HG02759 (cell line): Measurements from ENCODE around the gene NAB1.

Experiments used
- ATAC-seq: cut with Tn5 transposase; IDR thresholded peaks from one replicate; pipeline ENCODE4 v1.9.1; 2021; ENCODE audit warnings: mild to moderate bottlenecking, moderate library complexity; ENCODE audit not compliant: unreplicated experiment

NAB1 gene

GRCh38 chr2:190668892-190669291, 20.0 kb downstream of the NAB1 start:
- ATAC-seq, result no peak

- ATAC-seq, result peak; percentile 71
These were observed 21.5 kb downstream of the NAB1 start for GRCh38 chr2:190670182-190670946.

- ATAC-seq, result peak; percentile 34
These were observed 26.2 kb downstream of the NAB1 start for GRCh38 chr2:190674966-190675650.

GRCh38 chr2:190677255-190677654, 28.4 kb downstream of the NAB1 start:
- no peak for ATAC-seq

- peak; percentile 76 for ATAC-seq
These were observed 29.7 kb downstream of the NAB1 start for GRCh38 chr2:190678444-190679162.

- ATAC-seq, result no peak
These were observed 30.5 kb downstream of the NAB1 start for GRCh38 chr2:190679391-190679790.

GRCh38 chr2:190679813-190680591, 31.1 kb downstream of the NAB1 start:
- ATAC-seq, result peak; percentile 45

GRCh38 chr2:190682168-190682567, 33.3 kb downstream of the NAB1 start:
- ATAC-seq, result no peak

- ATAC-seq, result no peak
These were observed 34.9 kb downstream of the NAB1 start for GRCh38 chr2:190683802-190684201.

GRCh38 chr2:190684931-190685330, 36.0 kb downstream of the NAB1 start:
- ATAC-seq, result no peak

- ATAC-seq, result no peak
These were observed 36.5 kb downstream of the NAB1 start for GRCh38 chr2:190685333-190685732.

GRCh38 chr2:190693533-190694232, 44.8 kb downstream of the NAB1 start:
- peak; percentile 89 for ATAC-seq

GRCh38 chr2:190694479-190694878, 45.6 kb downstream of the NAB1 start:
- ATAC-seq, result no peak

GRCh38 chr2:190695739-190696138, 46.9 kb downstream of the NAB1 start:
- ATAC-seq, result no peak

- ATAC-seq, result no peak
These were observed 48.0 kb downstream of the NAB1 start for GRCh38 chr2:190696792-190697398.

GRCh38 chr2:190697421-190697820, 48.5 kb downstream of the NAB1 start:
- ATAC-seq, result no peak

GRCh38 chr2:190698895-190699294, 50.0 kb downstream of the NAB1 start:
- no peak for ATAC-seq

GRCh38 chr2:190701586-190701985, 52.7 kb downstream of the NAB1 start:
- ATAC-seq, result peak; percentile 70

GRCh38 chr2:190705280-190705679, 56.4 kb downstream of the NAB1 start:
- ATAC-seq, result no peak

GRCh38 chr2:190707726-190708125, 58.8 kb downstream of the NAB1 start:
- no peak for ATAC-seq
